Activated gamma-delta T cell (primary cell): ENCODE measurements around the gene ZNF439.
"Not testable (repeated sequence)": the region's sequence is repeated elsewhere in the genome, so short reads cannot be mapped to it uniquely, and the experiment has no call there.

Experiments
- DNase-seq: peaks from one replicate; lab custom pipeline; 2025; lab: John Stamatoyannopoulos, UW
- total RNA-seq, 2 donors: gene quantifications; one replicate each; lab custom pipeline; 2026; lab: John Stamatoyannopoulos, UW

ZNF439 gene
- total RNA-seq: 24.9 to 25.8 reads per million in 2 donors

GRCh38 chr19:11848594-11849469 lies at the start of gene ZNF439:
ZNF439 (plus strand) TSS chr19:11848726; CDS start chr19:11848868, 142 bp downstream.
- DNase-seq: peak; percentile 42

GRCh38 chr19:11806354-11807098 lies 42.0 kb upstream of the ZNF439 start:
- DNase-seq: no peak

GRCh38 chr19:11807099-11807380 lies 41.5 kb upstream of the ZNF439 start:
- DNase-seq: no peak

GRCh38 chr19:11813703-11814028 lies 34.9 kb upstream of the ZNF439 start:
- no peak for DNase-seq

GRCh38 chr19:11814029-11814699 lies 34.4 kb upstream of the ZNF439 start, which contains the start of gene ZNF440:
ZNF440 (plus strand) TSS chr19:11814273; CDS start chr19:11814448, 175 bp downstream.
- peak; percentile 72 for DNase-seq

- DNase-seq: no peak
Observed at GRCh38 chr19:11814700-11815035, 33.9 kb upstream of the ZNF439 start.

GRCh38 chr19:11821474-11822109 lies 26.9 kb upstream of the ZNF439 start:
- no peak for DNase-seq

GRCh38 chr19:11828957-11829876 lies 19.3 kb upstream of the ZNF439 start:
- DNase-seq: not testable (repeated sequence)

GRCh38 chr19:11832253-11832912 lies 16.1 kb upstream of the ZNF439 start:
- no peak for DNase-seq

GRCh38 chr19:11833541-11833940 lies 15.0 kb upstream of the ZNF439 start:
- DNase-seq: no peak

- DNase-seq: not testable (repeated sequence)
Observed at GRCh38 chr19:11835626-11836066, 12.9 kb upstream of the ZNF439 start.

- no peak for DNase-seq
Observed at GRCh38 chr19:11843722-11844121, 4.8 kb upstream of the ZNF439 start.

GRCh38 chr19:11847615-11848014 lies 911 bp upstream of the ZNF439 start:
- DNase-seq: not testable (repeated sequence)

GRCh38 chr19:11848200-11848593 lies 329 bp upstream of the ZNF439 start:
- DNase-seq: no peak

GRCh38 chr19:11850289-11850688 lies 1.8 kb downstream of the ZNF439 start:
- DNase-seq: not testable (repeated sequence)

- no peak for DNase-seq
Observed at GRCh38 chr19:11853358-11853757, 4.8 kb downstream of the ZNF439 start.

- no peak for DNase-seq
Observed at GRCh38 chr19:11856596-11857250, 8.2 kb downstream of the ZNF439 start.

- DNase-seq: no peak
Observed at GRCh38 chr19:11860721-11861120, 12.2 kb downstream of the ZNF439 start.

GRCh38 chr19:11861301-11861700 lies 12.8 kb downstream of the ZNF439 start:
- no peak for DNase-seq

GRCh38 chr19:11867766-11868165 lies 19.2 kb downstream of the ZNF439 start:
- not testable (repeated sequence) for DNase-seq
